Measurements from ENCODE around the gene FOXE1.
A peak's percentile ranks its signal among the peaks of the same experiment; 100 is the strongest.

FOXE1 gene

GRCh38 chr9:97853056-97853843, at the start of gene FOXE1:
Gene FOXE1 (plus strand): TSS chr9:97853226. CDS start chr9:97853915, 689 bp downstream.
- no peak for DNase-seq (ENCODE audit: low spot score)

DNA sequence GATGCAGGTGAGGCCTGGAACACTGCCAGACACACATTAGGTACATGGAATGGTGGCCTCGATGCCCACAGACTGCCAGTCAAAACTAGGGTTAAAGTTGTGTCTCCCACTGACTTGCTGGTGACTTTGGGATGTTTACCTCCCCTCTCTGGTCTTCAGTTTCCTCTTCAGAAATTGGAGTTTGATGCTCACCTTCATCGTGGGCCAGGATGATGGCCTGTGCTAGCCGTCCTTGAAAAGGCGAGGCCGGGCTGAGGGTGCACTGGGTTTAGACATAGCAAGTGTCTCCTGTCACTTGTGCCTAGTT, 49.0 kb upstream of the FOXE1 start:
- no peak for DNase-seq (ENCODE audit: low spot score)

GRCh38 chr9:97806721-97807120, 46.3 kb upstream of the FOXE1 start:
- DNase-seq (ENCODE audit: low spot score), result no peak

DNA sequence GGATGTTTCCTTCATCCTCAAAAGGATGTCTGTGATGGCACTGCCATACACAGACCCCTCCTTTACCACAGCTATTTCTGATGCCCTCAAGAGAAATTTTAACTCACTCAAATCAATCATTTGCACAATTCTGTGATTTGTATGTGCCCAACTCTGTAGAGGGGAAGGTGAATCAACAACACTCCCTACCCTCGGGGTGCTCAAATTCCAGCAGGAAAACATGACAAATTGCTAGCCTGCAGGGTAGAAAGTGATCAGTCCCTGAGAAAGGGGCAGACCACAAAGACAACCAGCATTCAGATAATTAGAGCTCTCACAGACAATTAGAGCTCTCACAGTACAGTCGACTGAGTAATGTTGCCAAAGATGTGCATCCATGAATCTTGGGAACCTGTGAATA, 45.3 kb upstream of the FOXE1 start:
- no peak for DNase-seq (ENCODE audit: low spot score)

DNA sequence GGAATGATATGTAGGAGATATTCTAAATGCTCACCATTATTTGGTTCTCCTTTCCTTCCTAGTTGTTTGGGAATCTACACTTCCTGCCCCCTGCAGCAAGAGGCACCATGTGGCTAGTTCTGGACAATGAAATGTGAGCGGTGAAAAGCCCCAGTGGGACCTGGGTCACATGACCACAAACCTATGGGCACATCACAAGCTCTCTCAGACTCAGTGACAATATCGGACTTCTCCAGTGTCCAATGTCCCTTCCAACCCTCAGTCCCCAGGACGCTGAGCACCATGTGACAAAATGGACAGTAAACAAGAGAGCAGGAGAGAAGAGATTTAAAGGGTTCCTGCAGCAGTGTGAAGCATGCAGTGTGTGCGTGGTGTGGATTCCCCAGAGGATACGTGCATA, 44.6 kb upstream of the FOXE1 start:
- no peak for DNase-seq (ENCODE audit: low spot score)

DNA sequence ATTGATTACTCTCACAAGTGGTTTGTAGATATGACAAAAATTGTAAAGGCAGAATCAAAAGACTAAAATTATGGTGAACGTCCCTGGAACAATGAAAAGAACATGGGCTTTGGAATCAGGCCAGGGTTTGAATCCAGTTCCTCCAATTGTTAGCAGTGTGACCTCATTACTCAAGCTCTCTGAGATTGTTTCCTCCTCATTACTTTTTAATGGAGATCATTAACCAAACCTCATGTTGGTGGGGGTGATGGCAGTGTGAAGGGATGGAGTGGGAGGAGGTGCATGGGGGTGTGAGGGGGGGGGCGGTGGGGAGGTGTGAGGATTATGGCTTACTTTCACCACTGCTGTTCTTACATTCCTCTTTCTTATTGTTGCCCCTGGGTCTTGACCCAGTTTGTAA, 44.1 kb upstream of the FOXE1 start:
- DNase-seq (ENCODE audit: low spot score), result no peak

GRCh38 chr9:97809666-97810344, 43.2 kb upstream of the FOXE1 start:
- peak; percentile 45 for DNase-seq (ENCODE audit: low spot score)

DNA sequence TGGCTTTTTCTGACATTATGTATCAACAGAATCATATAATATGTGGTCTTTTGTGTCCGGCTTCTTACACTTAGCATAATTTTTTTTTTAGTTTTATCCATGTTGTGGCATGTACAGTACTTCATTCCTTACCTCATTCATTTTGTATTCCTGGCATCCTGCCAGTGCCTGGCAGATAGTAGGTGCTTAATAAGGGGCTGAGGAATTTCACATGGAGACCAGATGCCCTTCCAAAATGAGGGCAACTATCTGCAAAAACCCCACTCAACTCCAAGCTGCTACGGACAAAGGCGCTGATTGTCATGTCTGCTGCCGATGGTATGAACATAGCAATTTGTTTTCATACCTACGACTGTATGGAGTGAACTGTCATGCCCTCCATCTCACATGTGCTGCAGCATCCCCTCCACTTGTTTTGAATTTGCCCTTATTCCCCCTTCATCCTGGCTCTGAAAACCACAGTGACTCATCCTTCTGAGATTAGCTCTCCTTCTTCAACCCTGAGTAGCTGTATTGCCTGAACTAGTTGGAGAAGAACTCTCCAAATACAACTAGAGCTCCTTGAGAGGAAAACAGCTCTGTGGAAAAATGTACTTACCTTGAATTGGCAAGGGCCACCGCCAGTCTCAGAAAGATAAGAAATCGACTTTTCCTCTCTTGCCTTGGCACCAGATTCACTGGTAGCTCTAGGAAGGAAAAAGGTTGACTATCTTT, 41.3 kb upstream of the FOXE1 start:
- no peak for DNase-seq (ENCODE audit: low spot score)

- DNase-seq (ENCODE audit: low spot score), result no peak
These were observed 40.8 kb upstream of the FOXE1 start for GRCh38 chr9:97812247-97812543.

- no peak for DNase-seq (ENCODE audit: low spot score)
These were observed 40.0 kb upstream of the FOXE1 start for GRCh38 chr9:97813072-97813471.

- no peak for DNase-seq (ENCODE audit: low spot score)
These were observed 33.3 kb upstream of the FOXE1 start for GRCh38 chr9:97819735-97820134.

GRCh38 chr9:97820373-97820772, 32.7 kb upstream of the FOXE1 start:
- DNase-seq (ENCODE audit: low spot score), result no peak

GRCh38 chr9:97830884-97831829, 21.9 kb upstream of the FOXE1 start:
- DNase-seq (ENCODE audit: low spot score), result no peak

GRCh38 chr9:97831843-97832636, 21.0 kb upstream of the FOXE1 start:
- DNase-seq (ENCODE audit: low spot score), result no peak

DNA sequence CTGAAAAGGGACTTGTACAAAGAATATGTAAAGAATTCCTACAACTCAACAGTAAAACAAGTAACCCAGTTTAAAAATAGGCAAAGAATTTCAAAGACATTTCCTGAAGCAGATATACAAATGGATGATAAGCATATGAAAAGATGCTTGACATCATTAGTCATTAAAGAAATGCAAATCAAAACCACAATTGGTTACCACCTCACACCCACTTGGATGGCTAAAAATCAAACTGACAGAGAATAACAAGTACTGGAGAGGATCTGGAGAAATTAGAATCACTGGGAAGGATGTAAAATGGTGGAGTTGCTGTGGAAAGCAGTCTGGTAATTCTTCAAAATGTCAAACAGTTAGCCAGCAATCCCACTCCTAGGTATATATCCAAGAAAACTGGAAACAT, 12.5 kb upstream of the FOXE1 start:
- no peak for DNase-seq (ENCODE audit: low spot score)

DNA sequence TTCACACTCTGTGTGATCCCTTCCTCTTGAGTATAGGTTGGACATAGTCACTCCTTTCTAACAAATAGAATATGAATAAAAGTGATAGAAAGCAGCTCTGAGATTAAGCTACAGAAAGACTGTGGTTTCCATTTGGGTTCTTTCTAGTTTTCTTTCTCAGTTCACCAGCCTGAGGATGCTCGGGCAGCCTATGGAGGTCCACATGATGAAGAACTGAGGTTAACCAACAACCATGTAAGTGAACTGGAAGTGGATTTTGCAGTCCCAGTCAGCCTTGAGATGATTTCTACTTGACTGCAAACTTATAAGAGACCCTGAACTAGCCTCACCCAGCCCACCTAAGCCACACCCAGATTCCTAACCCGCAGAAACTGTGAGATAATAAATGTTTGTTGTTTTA, 10.1 kb upstream of the FOXE1 start:
- no peak for DNase-seq (ENCODE audit: low spot score)

GRCh38 chr9:97845130-97845529, 7.9 kb upstream of the FOXE1 start:
- no peak for DNase-seq (ENCODE audit: low spot score)

- DNase-seq (ENCODE audit: low spot score), result no peak
These were observed 7.3 kb upstream of the FOXE1 start for GRCh38 chr9:97845763-97846162.

DNA sequence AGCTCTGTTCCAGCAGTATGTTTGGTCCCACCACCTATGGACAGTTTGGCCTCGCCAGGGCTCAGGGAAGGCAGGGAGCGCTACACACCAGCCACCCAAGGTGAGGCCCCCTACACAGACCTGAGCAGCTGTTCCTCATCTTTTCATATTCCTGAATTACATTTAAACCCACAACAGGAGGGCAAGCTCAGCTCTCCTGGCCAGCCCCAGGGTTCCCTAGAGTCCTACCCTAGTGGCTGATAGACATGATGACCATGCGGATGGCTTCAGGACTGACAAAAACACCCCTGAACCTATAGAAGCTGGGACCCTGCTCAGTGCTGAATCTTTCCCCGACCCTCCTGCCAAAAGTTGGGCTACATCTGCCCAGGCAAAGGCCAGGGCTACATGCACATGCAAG, 6.7 kb upstream of the FOXE1 start:
- no peak for DNase-seq (ENCODE audit: low spot score)

GRCh38 chr9:97847474-97848214, 5.4 kb upstream of the FOXE1 start:
- peak; percentile 49 for DNase-seq (ENCODE audit: low spot score)

DNA sequence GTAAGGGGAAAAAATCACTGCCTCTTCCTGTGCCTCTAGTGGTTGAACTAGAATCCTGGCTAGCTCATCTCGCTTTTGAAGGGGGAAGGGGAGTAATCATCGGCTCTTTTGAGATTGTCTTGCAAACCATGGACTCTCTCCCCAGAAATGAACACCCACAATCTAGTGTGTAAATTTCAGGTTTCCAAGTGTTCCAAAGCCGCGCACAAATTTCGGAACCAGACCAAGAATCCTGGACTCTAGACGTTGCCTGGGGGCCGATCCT, 4.9 kb upstream of the FOXE1 start:
- DNase-seq (ENCODE audit: low spot score), result no peak

Data from iPS-NIHi11 (cell line).